COLO829 (cell line): Measurements from ENCODE around the gene NEU3.
"Not testable (repeated sequence)": the region's sequence is repeated elsewhere in the genome, so short reads cannot be mapped to it uniquely, and the experiment has no call there.

Experiments used
- DNase-seq: peaks from one replicate; pipeline ENCODE4 v3.0.0; 2012; ENCODE audit warnings: low spot score

The NEU3 gene, protein sequence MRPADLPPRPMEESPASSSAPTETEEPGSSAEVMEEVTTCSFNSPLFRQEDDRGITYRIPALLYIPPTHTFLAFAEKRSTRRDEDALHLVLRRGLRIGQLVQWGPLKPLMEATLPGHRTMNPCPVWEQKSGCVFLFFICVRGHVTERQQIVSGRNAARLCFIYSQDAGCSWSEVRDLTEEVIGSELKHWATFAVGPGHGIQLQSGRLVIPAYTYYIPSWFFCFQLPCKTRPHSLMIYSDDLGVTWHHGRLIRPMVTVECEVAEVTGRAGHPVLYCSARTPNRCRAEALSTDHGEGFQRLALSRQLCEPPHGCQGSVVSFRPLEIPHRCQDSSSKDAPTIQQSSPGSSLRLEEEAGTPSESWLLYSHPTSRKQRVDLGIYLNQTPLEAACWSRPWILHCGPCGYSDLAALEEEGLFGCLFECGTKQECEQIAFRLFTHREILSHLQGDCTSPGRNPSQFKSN

DNA sequence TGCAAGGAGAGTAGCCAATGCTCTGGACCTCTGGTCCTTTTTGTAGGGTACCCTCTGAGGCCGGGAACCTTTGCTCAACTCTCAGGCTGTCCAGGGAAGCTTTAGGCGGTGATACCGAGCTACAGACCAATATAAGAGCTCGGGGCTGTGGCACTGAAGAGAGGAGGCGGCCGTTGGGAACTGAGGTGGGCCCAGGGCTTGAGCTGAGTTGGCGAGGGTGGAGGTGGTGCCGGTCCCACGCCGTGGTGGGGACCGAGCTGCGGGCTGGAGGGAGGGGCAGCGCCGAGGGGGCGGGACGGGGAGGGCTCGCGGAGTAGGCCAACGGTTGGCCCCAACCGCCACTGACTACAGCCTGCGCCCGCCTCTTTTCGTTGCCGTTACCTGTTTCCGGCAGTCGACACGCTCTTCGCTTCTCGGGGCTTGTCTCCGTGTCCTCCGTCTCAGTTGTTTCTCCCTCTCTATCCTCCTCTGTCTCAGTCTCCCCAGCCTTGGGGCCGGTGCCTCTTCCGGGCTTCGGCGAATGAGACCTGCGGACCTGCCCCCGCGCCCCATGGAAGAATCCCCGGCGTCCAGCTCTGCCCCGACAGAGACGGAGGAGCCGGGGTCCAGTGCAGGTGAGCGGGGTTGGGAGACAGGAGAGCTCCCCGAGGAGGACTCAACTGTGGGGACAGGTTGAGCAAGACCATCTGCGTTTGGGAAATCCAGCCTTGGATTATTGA, at the start of gene NEU3:
Gene NEU3, plus strand, starts transcription at position 393 of the 719 bp plus-strand sequence. Its CDS starts 128 bp downstream, at position 521.
- DNase-seq: peak; percentile 67

DNA sequence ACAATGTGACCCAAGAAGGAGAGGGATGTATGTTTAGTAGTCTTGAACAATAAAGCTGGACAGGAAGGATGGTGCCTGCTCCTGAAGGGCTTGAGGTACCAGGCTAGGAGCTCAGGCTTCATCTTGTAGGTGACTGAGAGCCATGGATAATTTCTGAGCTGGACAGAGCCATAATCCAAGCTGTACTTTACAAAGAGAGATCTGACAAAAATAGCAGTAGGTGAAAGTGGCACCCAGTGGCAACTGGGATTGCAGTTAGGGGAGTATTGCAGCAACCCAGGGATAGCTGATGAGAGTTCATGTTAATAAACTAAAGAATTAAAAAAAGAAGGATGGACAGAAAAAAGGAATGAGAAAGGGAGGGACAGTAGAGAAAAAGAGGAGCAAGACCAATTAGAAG, 47.2 kb upstream of the NEU3 start:
- DNase-seq: no peak

DNA sequence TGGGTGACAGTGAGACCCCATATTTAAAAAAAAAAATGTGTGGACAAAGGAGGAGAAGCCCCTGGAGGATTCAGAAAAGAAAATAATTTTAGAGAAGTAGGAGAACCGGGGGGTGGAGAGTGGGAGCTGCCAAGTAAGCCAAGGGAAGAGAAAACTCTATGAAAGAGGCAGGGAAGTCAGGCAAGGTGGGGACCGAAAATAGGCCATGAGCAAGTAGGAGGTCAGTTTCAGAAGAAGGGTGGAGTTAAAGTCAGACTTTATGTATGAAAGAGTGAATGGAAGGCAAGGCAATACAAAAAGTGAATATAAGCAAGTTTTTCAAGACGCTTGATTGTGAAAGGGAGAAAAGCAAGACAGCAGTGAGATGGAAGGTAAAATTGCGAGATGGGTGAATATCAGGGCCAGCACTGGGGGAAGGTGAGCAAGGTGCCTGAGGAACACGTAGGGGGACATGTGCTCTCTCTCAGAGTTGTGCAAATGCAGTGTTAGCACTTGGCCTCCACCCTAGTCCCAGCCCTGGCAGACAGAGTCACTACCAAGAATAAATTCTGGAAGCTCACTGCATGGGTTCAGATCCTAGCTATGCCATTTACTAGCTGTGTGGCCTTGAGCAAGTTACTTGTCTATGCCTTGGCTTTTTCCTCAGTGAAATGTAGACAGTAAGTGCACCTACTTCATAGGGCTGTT, 46.5 kb upstream of the NEU3 start:
- DNase-seq: no peak

DNA sequence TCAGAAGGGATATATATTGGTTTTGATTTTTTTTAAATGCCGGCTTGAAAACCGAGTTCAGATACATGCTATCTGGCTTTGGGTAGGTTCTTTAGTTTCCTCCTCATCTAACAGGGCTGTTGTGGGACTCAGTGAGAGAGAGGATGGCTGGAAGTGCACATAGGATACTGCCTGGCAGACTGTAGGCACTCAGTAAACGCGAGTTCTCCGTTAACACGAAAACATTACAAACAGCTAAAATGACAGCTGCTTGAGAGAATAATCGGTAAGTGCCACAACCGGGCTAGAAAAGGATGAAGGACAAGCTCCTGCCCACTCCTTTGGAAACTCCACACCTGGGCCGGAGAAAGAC, 40.2 kb upstream of the NEU3 start:
- no peak for DNase-seq

DNA sequence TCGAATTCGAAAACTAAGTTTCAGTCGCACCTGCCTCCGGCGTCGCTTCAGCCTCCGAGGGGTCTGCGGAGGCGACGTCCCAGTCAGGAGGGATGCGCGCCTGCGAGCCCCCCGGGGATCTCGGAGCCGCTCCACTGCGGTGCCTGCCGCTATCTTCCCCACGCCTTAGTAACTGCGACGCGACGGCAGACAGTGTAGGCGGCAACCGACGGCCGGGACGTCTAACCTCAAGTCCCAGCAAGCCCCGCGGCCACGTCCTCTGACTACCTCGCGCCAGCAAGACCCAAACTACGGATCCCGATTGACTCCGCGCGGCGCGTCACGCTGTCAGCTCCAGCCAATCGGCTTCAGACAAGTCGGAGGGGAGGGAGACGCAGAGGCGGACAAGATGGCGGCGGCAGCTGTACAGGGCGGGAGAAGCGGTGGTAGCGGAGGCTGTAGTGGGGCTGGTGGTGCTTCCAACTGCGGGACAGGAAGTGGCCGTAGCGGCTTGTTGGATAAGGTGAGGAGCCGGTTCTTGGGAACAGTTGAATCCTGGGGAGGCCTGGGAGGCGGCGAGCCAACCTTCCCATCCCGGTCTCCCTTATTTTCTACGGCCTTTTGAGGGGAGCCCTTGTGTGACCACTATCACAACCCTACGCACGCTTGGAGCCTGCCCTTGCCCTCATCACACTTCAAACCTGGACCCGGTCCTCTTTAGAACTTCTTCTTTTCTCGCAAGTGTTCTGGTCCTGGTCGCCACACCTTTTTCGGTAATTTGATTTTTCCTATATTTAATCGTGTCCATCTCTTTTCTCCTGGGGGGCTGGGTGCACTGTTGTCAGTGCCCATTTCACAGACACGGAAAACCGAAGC, 39.6 kb upstream of the NEU3 start, which contains the start of the genes SPCS2 and XRRA1:
Gene SPCS2, plus strand, starts transcription at position 369 of the 855 bp plus-strand sequence. Its CDS starts 20 bp downstream, at position 389.
Gene XRRA1, minus strand, starts transcription at position 194 of the 855 bp plus-strand sequence. CDS start 8,213 bp downstream, outside the sequence.
- peak; percentile 94 for DNase-seq

DNA sequence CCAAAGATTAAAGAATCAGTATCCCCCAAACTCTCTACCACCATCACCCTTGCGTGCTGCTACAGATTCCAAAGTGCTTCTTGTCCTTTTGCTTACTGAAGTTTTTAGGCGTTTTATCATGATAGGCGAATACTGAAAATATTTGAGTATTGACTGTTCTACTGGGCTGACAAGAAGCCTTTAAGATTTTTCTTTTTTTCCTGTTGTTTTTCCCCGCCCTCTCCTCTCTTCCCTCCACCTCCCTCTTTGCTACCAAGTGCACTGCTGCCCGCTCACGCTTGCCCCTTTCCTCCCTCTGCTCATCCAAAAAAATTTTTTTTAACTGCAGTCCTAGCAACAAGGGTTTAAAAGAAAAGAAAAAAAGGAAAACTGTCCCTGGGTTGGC, 39.0 kb upstream of the NEU3 start:
- no peak for DNase-seq

DNA sequence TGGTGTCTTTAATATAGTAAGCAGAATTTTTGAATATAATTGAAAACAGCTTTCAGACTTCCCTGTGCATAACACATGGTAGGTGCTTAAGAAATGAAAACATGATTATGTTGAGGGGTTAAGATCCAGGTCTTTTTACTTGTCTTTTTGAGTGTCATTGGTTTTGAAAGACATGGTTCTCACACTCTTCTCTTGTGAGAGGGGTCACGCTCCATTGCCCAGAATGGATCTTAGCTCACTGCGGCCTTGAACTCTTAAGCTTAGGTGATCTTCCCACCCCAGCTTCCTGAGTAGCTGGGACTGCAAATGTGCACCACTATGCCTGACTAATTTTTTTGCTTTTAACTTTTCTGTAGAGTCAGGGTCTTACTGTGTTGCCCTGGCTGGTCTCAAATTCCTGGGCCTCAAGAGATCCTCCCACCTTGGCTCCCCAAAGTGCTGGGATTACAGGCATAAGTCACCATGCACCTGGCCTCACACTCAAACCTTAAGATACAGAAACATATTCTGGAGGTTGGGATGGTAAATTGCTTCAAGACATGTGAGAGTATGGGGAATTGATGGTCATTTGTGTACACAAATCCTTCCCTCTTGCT, 38.3 kb upstream of the NEU3 start:
- no peak for DNase-seq

DNA sequence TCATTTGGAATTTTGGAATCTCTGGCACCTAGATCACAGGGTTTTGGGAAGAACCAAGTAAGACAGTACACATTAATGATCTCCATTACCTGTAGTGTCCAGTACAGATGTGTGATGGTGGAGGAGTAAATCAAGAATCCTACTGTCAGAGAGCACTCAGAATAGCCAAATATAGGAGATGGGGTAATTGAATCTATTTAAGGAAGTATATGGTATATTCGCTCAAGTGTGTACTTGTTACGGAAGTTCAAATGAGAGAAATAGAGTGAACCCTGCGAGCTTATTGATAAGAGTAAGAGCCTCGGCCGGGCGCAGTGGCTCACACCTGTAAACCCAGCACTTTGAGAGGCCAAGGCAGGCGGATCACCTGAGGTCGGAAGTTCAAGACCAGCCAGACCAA, 37.5 kb upstream of the NEU3 start:
- DNase-seq: no peak

DNA sequence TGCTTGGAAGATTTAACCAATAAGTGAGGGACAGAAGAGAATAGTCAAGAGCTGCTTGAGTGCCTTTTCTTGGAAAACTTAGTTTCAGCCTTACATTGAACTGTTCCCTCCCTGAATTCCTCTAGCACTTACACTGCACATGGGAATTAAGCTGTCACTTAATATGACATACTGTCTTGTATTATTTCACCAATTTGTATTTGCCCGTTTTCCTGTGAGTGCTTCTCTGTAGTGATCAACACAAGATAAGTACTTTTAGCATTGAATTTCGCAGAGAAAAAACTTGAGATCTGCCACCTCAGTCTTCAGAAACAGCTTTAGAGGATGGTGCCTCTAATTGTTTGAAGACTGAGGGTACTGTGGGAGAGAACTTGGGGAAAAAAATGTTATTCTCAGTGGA, 36.0 kb upstream of the NEU3 start:
- DNase-seq: no peak

DNA sequence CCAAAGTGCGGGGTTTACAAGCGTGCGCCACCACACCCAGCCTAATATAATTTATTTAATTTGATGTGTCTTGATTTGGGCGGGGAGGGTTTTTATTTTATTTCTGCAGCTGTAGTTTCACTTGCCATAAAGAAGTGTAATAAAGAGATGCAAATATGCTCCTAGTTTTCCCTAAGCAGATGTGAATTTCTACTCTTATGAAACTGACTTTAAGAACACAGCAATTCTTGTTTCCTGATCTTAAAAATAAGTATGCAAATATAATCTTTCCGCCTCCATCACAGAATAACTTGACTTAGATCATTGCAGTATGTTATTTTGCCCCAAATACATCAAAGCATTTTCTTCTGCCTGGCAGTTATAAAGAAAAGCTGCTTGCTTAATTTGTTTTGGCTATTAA, 35.3 kb upstream of the NEU3 start:
- no peak for DNase-seq

DNA sequence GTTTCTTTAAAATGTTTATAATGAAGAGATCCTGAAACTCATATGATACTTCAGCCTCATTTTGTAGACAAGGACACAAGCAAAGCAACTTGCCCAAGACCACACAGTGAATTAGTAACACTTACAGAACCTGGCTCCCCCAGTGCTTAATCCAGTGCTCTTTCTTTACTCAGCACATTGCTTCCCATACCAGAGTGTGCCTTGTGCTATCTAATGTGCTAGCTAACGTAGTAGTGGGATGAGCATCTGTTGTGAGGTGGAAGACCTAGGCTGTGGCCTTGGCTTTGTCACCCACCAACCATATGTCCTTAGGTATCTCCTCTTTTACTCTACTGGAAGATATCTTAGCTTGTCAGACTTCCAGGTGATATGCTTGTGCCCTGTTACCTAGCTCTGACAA, 34.5 kb upstream of the NEU3 start:
- no peak for DNase-seq

DNA sequence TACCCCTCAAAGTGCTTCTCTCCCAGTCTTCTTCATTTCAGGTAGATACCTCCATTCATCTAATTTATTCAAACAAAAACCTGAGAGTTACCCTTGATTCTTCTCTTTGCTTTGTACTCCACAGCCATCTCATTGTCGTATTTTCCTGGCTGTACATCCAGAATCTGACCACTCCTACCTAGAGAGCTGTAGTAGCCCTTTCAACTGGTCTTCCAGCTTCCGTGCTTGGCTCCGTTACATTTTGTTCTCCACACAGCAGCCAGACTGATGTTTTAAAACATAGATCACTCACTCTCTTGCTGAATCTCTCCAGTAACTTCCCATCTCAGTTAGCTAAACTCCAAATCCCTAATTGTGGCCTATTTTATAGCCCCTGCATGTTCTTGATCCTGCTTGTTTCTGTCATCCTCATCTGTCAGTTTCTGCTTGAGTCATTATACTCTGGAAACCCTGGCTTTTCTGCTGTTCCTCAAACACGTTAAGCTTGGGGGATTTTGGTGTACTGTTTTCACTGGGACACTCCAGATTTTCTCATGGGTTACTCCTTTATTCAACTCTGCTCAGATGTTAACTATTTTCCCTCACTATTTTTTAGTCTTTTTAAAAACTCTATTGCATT, 32.2 kb upstream of the NEU3 start:
- DNase-seq: no peak

DNA sequence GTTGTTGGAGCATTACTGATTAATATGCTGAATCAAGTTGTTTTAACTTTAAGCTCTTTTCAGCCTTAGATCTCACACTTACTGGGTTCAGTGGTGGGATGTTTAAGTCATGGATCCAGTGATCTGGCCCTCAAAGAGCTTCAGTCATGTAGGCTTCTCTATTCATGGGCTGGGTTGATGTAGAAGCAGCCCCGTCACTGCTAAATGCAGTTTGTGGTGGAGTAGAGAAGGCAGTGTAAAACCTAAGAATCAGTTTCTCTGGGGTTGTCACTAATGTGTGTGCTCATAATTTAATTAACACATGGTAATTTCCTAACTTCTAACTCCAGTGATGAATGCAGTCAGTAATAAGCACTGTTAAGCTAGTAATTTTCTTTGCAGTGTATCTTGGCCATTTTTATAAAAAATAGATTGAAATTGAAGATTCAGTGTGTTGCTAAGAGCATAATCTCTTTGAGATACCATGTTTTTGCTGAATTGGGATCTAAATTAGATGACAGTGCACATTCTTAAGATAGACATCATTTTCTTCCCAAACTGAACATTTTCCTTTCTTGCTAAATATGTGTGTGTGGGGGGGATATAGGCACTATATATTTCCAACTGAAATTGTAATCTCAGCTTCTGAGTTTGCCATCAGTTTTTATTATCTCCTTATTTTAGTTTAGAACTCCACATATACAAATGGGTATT, 30.6 kb upstream of the NEU3 start:
- no peak for DNase-seq

DNA sequence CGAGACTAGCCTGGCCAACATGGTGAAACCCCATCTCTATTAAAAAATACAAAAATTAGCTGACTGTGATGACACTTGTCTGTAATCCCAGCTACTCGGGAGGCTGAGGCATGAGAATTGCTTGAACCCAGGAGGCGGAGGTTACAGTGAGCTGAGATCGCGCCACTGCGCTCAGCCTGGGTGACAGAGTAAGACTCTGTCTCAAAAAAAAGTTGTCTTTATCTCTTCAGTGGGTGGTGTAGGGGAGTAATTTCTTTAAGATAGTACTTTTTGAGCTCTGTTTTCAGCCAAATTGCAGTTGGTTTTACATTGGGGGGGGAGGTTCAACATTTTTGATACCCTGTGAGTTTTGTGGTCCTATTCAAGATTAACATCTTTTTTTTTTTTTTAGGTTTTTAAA, 28.6 kb upstream of the NEU3 start:
- DNase-seq: not testable (repeated sequence)

DNA sequence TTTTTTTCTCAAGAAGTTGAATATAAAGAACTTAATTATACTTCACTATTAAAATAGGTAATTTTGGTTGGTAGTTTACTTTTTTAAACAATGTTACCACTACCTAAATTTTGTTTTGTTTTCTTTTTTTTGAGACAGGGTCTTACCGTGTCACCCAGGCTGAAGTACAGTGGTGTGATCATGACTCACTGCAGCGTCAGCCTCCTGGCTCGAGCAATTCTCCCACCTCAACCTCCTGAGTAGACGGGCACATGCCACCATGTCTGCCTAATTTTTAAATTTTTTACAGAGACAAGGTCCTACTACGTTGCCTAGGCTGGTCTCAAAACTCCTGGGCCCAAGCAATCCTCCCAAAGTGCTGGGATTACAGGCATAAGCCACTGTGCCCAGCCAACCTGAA, 22.1 kb upstream of the NEU3 start:
- no peak for DNase-seq

DNA sequence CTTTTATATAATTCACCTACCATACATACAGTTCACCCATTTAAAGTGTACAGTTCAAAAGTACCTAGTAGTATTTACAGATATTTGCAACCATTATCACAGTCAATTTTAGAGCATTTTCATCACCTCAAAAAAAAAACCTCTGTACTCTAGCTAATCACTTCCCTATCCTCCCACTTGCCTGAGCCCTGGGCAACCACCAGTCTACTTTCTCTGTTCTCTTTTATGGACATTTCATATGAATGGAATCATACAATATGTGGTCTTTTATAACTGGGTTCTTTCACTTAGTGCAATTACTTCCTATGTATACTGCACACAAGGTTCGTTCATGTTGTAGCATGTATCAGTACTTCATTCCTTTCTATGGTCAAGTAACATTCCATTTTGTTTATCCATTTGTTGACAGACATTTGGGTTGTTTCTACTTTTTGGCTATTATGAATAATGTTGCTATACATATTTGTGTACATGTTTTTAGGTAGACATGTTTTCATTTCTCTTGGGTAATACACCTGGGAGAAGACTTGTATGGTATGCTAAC, 17.8 kb upstream of the NEU3 start:
- no peak for DNase-seq

DNA sequence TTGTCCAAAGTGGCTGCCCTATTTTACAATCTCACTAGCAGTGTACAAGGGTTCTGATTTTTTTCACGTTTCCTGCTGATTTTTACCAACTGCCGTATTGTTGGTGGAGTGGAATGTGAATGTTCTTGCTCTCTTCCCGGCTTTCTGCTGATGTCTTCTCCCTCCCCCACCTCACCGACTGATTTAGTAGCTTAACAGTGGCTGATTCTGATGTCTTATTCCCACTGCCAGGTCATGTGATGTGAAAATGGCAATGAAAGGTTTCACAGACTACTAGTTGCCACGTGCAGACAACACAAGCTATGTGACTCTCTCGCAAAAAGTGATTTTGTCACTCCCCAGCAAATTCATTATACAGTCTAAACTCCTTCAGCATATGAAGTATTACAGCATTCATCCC, 17.3 kb upstream of the NEU3 start:
- DNase-seq: no peak

DNA sequence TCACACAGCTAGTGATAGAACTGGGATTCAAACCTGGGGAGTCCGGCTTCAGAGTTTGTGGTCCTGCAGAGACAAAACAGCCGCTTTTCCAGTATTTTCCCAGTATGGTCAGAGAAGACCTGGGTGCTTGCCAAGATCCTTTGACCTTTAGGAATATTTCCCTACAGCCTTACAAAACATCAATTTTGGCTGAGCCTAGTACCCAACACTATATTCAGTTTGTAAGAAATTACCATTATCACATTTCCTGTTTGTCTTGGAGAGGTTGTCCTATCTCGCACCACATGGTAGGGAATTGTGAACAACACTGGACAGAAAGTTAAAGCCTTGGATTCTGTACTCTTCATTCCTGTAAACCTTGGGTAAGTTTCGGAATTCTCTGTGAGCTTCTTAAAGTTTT, 10.7 kb upstream of the NEU3 start:
- no peak for DNase-seq

DNA sequence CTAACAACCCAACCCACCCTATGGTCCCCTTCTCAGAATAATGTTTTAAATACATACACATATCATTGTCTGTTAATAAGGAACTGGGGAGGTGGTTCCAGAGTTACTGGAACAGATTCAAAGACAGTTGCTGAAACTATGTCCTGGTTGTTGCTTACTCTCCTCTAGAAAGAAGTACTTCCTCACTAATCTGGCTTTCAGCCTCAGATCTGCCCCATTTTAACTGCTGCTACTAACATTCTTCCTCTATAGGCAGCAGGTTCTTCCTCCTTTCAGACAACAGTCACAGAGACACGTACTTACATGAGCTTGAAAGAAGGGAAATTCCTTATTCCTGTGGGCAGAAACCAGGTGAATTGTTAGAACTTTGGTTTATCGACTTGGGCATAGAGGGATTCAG, 8.1 kb upstream of the NEU3 start:
- DNase-seq: no peak

DNA sequence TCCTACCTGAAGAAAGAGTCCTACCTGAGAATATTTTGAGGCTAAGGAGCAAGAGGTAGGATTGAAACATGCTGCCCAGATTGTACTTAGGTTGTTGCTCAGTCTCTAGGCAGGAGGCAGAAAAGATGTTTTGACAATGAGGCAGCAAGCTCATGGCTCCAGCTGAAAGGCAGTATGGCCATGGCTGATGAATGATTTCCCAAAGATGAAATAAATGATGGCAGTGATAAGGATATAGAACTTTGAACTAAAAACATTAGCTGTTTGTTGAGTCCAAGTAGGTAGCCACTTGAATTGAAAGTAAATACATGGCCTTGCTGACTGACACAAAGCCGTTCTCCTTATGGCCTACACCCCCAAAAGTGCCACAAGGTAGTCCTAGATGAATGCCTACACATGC, 6.8 kb upstream of the NEU3 start:
- no peak for DNase-seq
